Ectodermal cell (in vitro differentiated cells): Measurements from ENCODE around the gene SPANXN2.

ENCODE experiments used
- H3K27ac ChIP-seq: 2 replicates; pipeline ENCODE4 v1.7.0; 2013; ENCODE audit warnings: mild to moderate bottlenecking, low read depth, low read length; ENCODE audit not compliant: insufficient read depth, poor library complexity, severe bottlenecking
- H3K27me3 ChIP-seq: 2 replicates; pipeline ENCODE4 v1.7.0; 2013; ENCODE audit warnings: mild to moderate bottlenecking, low read length; ENCODE audit not compliant: insufficient read depth, control insufficient read depth, poor library complexity, severe bottlenecking
- H3K36me3 ChIP-seq: one replicate; pipeline ENCODE4 v1.7.0; 2013; ENCODE audit warnings: low read length; ENCODE audit not compliant: control insufficient read depth, insufficient read depth
- H3K4me1 ChIP-seq: one replicate; pipeline ENCODE4 v1.7.0; 2013; ENCODE audit warnings: low read length; ENCODE audit not compliant: control insufficient read depth, insufficient read depth
- H3K4me3 ChIP-seq: 2 replicates; pipeline ENCODE4 v1.7.0; 2013; ENCODE audit warnings: low read depth, low read length, control low read depth; ENCODE audit not compliant: insufficient read depth
- H3K9me3 ChIP-seq: 2 replicates; pipeline ENCODE4 v1.7.0; 2013; ENCODE audit warnings: mild to moderate bottlenecking, low read length, moderate library complexity; ENCODE audit not compliant: control insufficient read depth
- WGBS, 2 experiments: methylation state at CpG; one replicate each; pipeline ENCODE4 v1.1.7; 2013; ENCODE audit warnings: missing lambda C conversion rate in 2 of 2; 5-methylcytosine and 5-hydroxymethylcytosine counted together

The SPANXN2 gene

DNA sequence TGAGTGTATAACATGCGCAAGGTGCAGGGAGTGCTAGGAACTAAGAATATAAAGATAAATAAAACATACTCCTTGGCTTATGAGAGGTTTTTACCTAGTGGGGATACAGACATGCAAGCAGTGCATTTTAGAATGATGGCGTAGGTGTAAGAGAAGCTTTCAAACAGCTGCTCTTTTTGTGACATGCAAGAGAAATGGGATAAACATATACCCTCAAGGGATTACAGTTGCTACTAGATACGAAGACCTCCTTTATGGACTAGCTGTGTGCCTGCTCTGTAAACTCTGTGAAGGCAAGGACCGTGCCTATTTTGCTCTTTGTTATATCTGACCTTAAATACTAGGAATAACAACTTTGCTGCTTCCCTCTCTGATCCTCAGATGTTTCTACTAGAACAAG is 45.6 kb downstream of the SPANXN2 start:
- 69 to 78% methylated on average over 2 to 3 of the region's 4 CpGs for WGBS, 2 experiments
- H3K36me3 ChIP-seq, result no peaks in the 10 kb centered on the region
- no peak overlapping the region for H3K4me3 ChIP-seq

GRCh38 chrX:143669395-143669794 is 51.2 kb downstream of the SPANXN2 start:
- Histone ChIP-seq H3K4me1 (no peaks in the 10 kb centered on the region), H3K27me3 (no peaks in the 10 kb centered on the region), H3K36me3 (no peaks in the 10 kb centered on the region), H3K27ac (no peak overlapping the region), H3K4me3 (no peak overlapping the region), H3K9me3 (peaks cover 3% of the 10 kb centered on the region)
- WGBS, 2 experiments, result 44 to 61% methylated on average over 5 of the region's 5 CpGs

More for the DNA sequence above, 45.6 kb downstream of the SPANXN2 start:
- Histone ChIP-seq H3K9me3 (peaks cover 3% of the 10 kb centered on the region), H3K27ac (no peak overlapping the region), H3K27me3 (no peaks in the 10 kb centered on the region), H3K4me1 (no peaks in the 10 kb centered on the region)

DNA sequence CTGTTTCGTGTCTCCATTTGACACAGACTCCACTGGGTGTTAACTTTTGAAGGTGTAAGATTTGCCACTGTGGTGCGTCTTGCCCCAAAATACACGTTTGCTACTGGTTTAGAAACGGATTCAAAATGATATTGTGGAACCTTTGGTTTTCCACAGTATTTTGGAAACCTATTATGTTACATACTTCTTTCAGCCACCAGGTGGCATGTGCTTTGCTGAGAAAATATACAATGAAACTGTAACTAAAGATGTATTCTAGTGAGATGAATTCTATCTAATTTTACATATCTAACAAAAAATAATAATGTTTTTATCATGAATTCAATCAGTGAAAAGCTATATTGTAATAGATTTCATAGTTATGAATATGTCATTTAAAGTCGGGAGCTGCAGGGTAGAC is 56.2 kb downstream of the SPANXN2 start:
- Histone ChIP-seq H3K4me3 (no peak overlapping the region), H3K36me3 (no peaks in the 10 kb centered on the region), H3K27me3 (no peaks in the 10 kb centered on the region), H3K27ac (no peak overlapping the region), H3K9me3 (no peaks in the 10 kb centered on the region), H3K4me1 (no peaks in the 10 kb centered on the region)
- WGBS, 2 experiments, result 31 to 37% methylated on average over 3 to 4 of the region's 5 CpGs

DNA sequence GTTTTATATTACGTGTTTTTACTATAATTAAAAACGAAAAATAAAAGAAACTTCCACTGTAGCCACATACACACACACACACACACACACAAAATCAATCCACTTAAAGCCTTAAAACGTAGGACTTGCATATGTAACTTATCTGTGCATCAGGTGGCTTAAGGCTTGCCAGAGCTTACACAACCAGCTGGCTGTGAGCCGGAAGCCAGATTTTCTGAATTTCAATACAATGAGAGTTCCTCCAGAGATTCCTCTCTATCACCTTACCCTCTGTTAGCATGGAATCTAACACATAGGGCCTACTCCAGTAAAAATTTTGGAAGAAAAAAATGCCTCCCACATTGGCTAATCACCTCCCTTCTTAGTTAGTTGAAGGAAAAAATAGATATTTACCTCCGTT is 56.8 kb downstream of the SPANXN2 start:
- no peaks in the 10 kb centered on the region for H3K27me3 ChIP-seq
- H3K4me1 ChIP-seq, result no peaks in the 10 kb centered on the region
- WGBS, 2 experiments, result 84 to 88% methylated on average over 2 to 3 of the region's 5 CpGs
- H3K9me3 ChIP-seq, result no peaks in the 10 kb centered on the region
- no peaks in the 10 kb centered on the region for H3K36me3 ChIP-seq
- no peak overlapping the region for H3K4me3 ChIP-seq
- H3K27ac ChIP-seq, result no peak overlapping the region
